Spleen (tissue), 7 donors: ENCODE results near the gene RIMS1.

ENCODE experiments used
- POLR2A ChIP-seq, 3 donors: fragments of 450-650 bp; IDR thresholded peaks; one replicate each; pipeline ENCODE4 v1.5.1; 2017; ENCODE audit warnings: antibody characterized with exemption in 3 of 3, mild to moderate bottlenecking in 1 of 3
- TF ChIP-seq, protein P1 (sequence below), 11 experiments: fragments of 200-600 bp in 7 of 11; fragments of 450-650 bp in 4 of 11; sonication (generic) in 4 of 11; IDR thresholded peaks in 8 of 11; conservative IDR thresholded peaks in 3 of 11; 1 replicate in 7 of 11; 2 replicates in 4 of 11; pipeline versions ENCODE4 v1.4.0 to v1.8.0; 2016 to 2021; ENCODE audit warnings: antibody characterized with exemption in 11 of 11, inconsistent platforms in 4 of 11, mild to moderate bottlenecking in 1 of 11
- donor health status: DM: no; HTN: no; CAD: no; lungs with moderate emphysema.
- donor health status: DM: no; HTN: no; CAD: no.
- donor health status: DM: no; HTN: no; CAD: no.

DNA sequence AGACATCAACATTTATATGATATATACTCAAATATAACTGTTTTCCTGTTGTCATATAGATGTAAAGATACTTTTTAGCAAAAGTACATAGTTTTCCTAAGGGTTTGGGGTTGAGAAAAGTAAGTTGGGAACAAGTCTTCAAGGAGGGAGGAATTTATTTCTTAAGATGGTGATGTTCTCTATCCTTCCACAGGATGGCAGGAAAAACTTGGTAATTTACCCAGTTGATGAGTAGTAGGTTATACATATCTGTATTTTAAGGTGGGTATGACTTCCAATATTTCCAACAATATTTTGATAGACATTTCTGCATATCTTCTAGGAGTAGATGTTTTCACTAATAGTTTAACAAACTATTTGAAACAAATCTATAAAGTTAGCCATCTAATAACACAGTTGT, 254.4 kb downstream of the RIMS1 start:
- TF ChIP-seq, protein P1, sequence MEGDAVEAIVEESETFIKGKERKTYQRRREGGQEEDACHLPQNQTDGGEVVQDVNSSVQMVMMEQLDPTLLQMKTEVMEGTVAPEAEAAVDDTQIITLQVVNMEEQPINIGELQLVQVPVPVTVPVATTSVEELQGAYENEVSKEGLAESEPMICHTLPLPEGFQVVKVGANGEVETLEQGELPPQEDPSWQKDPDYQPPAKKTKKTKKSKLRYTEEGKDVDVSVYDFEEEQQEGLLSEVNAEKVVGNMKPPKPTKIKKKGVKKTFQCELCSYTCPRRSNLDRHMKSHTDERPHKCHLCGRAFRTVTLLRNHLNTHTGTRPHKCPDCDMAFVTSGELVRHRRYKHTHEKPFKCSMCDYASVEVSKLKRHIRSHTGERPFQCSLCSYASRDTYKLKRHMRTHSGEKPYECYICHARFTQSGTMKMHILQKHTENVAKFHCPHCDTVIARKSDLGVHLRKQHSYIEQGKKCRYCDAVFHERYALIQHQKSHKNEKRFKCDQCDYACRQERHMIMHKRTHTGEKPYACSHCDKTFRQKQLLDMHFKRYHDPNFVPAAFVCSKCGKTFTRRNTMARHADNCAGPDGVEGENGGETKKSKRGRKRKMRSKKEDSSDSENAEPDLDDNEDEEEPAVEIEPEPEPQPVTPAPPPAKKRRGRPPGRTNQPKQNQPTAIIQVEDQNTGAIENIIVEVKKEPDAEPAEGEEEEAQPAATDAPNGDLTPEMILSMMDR (IDR thresholded peaks at IDR 0.05 in 8 of 11, conservative IDR thresholded peaks at IDR 0.05 in 3 of 11) = no peak
- TF ChIP-seq POLR2A (IDR thresholded peaks at IDR 0.05) = no peak
